Left ventricle myocardium superior (tissue), 1 donor: Measurements from ENCODE around the gene DES. TPM values are rescaled to one million over a fixed set of nuclear protein-coding genes. Genes with fewer than 3 reads are reported as not detected.
A peak's percentile ranks its signal among the peaks of the same experiment; 100 is the strongest.

Source experiments
- ATAC-seq: fragments of 200-7000 bp; cut with Tn5 transposase; one replicate; pipeline ENCODE4 v1.9.1; 2020; ENCODE audit warnings: mild to moderate bottlenecking, moderate library complexity
- DNase-seq: peaks from one replicate; pipeline ENCODE4 v3.0.0-alpha.2; 2020
- intact Hi-C: fragments of 100-400 bp; cut with micrococcal nuclease; formaldehyde crosslinking; loops from one replicate; pipeline ENCODE4 v1.11.0; 2022
- total RNA-seq: library from RNA; stranded (reverse); fragmentation: NEBNext Ultra II Directional; extraction: Animal tissue kit (Norgen Biotek cat#: 25700); gene quantifications from one replicate; pipeline ENCODE4 v1.2.1, GENCODE V29; 2021
- donor health status: DM: no; HTN: yes; CAD: no; lungs with severe emphysema.

Gene DES
- total RNA-seq, 1 donor from 2014 or later: 14,457 TPM

DNA sequence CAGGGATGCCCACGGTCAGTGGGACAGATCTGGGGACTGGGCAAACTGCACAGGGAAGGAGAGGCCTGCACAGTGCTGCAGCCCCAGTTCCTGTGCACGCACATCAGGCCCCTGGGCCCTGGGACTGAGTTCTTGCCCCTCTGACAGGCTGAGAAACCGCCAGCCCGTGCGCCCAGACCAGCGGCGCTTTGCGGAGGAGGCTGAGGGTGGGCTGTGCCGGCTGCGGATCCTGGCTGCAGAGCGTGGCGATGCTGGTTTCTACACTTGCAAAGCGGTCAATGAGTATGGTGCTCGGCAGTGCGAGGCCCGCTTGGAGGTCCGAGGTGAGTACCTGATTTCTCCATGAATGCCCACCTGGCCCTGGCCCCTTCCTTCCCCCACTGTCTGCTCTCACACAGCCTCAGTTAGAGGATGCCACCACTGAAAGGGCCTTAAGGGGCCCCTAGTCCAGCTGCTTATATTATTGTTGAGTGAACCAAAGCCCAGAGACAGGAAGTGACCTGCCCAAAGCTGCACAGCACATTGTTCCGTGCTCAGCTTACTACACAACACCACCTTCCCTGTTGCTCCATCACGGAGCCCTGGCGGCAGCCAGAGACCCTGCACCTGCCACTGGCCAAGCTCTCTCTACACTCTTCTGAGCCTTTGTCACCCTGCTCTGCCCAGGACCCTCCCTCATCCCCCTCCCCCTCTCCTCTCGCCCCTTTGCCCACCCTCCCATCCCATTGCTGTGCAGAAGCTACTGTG, 46.3 kb downstream of the DES start:
- peak; percentile 22 for DNase-seq
- intact Hi-C loops: loop anchor here (10.0 kb wide), 1 partner anchor 70 kb away; no protein-coding TSS in a partner anchor
- ATAC-seq: no peak

DNA sequence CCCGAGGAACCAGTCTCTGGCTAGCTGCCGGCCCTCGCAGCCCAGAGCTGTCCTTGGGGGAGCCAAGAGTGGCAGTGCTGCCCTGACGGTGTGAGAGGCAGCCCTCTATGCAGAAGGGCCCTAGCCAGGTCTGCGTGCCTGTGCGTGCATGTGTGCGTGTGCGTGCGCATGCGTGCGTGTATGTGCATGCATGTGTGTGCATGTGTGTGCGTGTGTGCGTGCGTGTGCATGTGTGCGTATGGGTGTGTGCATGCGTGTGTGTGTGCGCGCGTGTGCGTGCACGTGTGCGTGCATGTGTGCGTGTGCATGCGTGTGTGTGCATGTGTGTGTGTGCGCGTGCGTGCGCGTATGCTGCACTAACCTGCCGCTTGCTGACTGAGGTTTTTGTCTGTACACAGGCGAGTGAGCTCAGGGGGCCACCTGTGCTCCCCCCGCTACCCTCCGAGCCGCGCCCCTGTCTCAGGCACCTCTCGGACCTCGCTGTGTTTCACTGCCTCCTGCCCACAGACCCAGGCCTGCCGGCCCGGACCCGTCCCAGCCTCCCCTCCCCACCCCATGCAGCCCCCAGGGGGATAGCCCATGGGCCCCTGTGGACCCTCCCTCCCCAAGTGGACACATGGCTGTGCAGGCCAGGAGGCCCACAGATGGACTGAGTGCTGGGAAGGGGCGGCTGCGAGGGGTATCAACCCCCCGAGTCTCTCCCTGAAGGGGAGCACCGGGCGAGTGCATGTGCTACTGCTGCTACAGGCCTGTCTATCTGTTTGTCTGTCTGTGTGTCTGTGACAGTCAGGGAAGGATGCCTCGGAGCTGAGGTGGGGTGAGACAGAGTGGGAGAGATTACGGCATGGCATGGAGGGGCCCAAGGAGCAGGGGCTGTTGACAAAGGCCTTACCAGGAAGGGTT, 47.7 kb downstream of the DES start:
- DNase-seq (peak; percentile 32), ATAC-seq (no peak)
- intact Hi-C loops: loop anchor here (10.0 kb wide), 1 partner anchor 69 kb away; no protein-coding TSS in a partner anchor

DNA sequence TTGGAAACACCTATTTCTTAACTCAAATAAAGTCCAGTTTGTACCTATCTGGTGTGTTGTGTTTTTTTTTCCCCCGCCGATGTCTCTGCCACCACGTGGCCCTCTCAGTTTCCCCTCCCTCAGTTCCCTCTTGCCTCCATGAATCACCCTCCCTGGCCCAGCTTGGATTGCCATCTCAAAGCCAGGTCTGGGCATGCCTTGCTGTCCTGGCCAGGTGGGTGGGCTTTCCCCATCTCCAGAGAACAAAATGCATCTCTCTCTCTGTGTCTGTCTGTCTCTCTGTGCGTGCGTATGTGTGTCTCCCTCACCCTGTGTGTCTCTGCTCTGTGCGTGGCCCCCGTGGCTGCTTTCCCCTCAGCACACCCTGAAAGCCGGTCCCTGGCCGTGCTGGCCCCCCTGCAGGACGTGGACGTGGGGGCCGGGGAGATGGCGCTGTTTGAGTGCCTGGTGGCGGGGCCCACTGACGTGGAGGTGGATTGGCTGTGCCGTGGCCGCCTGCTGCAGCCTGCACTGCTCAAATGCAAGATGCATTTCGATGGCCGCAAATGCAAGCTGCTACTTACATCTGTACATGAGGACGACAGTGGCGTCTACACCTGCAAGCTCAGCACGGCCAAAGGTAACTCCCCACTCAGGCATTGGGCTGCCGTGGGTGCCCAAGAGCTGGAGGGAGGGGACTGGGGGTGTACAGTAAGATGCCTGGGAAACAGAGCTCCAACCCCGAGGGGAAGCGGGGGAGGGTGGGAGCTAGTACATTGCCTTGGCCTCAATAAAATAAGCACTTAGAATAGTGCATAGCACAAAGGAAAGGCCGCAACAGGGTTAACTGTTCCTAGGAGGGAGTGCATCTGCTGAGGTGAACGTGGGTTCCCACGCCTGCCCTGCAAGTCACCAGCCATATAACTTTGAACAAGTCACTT, 48.9 kb downstream of the DES start:
- intact Hi-C loops: loop anchor here (10.0 kb wide), 1 partner anchor 68 kb away; no protein-coding TSS in a partner anchor
- ATAC-seq (no peak), DNase-seq (peak; percentile 23)

DNA sequence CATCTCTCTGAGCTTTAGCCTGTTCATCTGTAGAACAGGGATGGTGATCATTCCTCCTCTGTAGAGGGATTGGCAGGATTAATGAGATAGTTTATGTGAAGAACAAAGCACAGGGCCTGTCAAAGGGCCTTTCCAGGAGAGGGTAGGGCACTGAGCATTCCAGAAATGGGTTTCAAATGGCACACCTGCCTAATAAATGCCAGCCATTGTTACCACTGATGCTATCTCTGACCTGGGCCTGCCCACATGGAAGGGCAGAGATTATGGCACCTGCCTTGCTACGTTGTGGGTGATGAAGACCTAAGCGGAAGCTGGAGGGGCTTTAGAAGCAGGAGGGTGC, 49.5 kb downstream of the DES start:
- DNase-seq (no peak), ATAC-seq (no peak)
- intact Hi-C loops: loop anchor here (10.0 kb wide), 1 partner anchor 67 kb away; no protein-coding TSS in a partner anchor

DNA sequence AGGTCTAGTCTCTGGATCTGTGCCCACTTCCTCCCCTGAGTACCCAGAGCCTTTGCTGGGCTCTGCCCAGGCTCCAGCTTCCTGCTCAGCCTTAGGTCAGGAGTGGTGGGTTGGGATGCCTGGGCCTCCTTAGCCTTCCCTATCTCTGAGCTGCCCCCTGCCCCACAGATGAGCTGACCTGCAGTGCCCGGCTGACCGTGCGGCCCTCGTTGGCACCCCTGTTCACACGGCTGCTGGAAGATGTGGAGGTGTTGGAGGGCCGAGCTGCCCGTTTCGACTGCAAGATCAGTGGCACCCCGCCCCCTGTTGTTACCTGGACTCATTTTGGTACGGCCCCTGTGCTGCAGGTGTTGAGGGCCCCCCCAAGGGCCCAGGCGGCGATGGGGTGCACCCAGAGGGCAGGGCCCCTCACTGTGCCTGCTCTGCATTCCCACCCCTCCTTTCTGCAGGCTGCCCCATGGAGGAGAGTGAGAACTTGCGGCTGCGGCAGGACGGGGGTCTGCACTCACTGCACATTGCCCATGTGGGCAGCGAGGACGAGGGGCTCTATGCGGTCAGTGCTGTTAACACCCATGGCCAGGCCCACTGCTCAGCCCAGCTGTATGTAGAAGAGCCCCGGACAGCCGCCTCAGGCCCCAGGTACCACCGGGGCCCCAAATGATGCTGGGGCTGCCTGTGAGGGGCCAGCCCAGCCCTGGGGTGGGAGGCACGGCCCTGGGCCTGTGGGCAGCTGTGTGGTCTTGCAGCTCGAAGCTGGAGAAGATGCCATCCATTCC, 50.4 kb downstream of the DES start:
- intact Hi-C loops: loop anchor here (10.0 kb wide), 1 partner anchor 66 kb away; no protein-coding TSS in a partner anchor
- DNase-seq: no peak
- no peak for ATAC-seq

DNA sequence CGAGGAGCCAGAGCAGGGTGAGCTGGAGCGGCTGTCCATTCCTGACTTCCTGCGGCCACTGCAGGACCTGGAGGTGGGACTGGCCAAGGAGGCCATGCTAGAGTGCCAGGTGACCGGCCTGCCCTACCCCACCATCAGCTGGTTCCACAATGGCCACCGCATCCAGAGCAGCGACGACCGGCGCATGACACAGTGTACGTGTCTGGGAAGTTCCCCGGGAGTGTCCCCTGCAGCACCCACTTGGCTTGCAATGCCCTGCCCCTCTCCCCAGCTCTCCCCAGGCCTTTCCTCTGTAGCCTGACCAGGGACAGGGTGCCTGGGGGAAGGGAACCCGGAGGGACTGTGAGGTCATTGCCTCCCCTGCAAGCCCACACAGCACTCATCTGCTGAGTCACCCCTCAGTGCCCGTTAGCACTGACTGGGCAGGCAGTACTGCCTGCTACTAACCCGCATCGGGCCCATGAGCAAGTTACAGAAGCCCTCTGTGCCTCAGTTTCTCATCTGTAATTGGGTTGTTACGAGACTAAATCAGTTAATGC, 51.1 kb downstream of the DES start:
- ATAC-seq (peak; percentile 56), DNase-seq (no peak)
- intact Hi-C loops: loop anchor here (10.0 kb wide), 1 partner anchor 66 kb away; no protein-coding TSS in a partner anchor

DNA sequence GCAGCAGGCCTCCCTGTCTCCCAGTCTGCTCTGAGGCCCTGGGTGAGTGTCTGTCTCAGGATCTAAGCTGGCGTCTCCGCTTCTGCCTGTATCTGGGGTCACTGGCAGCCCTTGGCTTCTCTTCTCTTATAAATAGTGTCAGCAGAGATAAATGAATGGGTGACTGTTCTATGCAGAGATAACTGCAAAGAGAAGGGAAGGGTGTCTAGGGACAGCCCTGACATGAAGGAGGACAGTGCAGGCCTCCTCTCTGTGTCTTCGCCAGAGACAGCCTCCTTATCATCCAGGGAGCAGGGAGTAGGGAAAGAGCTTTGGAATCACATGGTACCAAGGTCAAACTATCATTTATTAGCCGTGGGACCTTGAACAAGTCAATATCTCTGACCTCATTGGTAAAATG, 52.3 kb downstream of the DES start:
- intact Hi-C loops: no loop called here
- peak; percentile 62 for ATAC-seq
- no peak for DNase-seq

DNA sequence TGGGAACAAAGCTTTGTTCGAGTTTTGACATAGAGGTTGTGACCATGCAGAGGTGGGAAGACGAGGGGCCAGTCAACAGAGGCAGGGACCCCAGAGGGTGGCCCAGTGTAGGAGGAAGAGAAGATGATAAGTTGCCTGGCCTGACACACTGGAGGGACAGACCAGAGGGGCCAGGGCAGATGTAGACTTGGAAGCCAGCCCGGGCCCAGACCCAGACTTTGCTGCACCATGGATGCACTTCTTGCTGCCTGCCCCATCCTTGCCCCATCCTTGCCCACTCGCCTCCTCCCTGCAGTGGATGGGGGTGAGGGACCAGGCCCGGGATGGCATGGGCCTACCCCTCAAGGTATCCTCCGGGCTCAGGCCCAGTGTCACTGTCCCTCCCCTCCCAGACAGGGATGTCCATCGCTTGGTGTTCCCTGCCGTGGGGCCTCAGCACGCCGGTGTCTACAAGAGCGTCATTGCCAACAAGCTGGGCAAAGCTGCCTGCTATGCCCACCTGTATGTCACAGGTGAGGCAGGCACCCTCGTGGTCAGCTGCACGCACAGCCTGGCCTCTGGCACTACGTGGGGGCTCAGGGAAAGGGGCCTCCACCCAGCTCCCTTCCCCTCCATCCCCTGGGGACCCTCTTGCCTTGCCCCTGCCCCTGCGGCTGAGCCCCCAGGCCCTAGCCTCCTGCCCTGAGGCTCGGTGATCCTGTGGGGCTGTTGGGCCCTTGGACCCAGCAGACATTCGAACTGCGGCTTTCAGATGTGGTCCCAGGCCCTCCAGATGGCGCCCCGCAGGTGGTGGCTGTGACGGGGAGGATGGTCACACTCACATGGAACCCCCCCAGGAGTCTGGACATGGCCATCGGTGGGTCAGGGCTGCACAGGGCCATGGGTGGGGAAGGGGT, 53.5 kb downstream of the DES start:
- DNase-seq (no peak), ATAC-seq (no peak)
- intact Hi-C loops: no loop called here

DNA sequence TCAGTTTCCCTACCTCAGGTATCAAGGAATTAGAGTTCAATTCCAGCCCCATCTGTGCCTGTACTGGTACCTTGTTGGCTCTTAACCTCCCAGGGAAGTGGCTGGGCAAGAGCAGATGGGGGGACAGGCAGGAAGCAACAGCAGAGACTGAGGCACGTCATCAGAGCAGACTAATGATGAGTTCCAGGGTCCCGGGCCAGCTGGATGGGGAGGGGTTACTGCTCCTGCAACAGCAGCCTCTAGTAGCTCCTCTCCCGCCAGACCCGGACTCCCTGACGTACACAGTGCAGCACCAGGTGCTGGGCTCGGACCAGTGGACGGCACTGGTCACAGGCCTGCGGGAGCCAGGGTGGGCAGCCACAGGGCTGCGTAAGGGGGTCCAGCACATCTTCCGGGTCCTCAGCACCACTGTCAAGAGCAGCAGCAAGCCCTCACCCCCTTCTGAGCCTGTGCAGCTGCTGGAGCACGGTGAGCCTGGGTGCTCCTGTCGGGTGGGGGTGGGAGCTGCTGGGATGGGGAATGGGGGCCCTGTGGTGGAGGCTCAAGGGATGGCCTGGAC, 54.5 kb downstream of the DES start:
- no peak for DNase-seq
- ATAC-seq: no peak
- intact Hi-C loops: no loop called here

DNA sequence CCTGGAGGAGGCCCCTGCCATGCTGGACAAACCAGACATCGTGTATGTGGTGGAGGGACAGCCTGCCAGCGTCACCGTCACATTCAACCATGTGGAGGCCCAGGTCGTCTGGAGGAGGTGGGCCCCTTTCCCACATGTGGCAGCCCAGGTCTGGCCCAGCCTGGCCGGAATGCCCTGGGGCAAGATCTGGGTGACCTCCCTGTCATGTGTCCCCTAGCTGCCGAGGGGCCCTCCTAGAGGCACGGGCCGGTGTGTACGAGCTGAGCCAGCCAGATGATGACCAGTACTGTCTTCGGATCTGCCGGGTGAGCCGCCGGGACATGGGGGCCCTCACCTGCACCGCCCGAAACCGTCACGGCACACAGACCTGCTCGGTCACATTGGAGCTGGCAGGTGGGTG, 55.3 kb downstream of the DES start:
- DNase-seq (no peak), ATAC-seq (no peak)
- intact Hi-C loops: no loop called here

DNA sequence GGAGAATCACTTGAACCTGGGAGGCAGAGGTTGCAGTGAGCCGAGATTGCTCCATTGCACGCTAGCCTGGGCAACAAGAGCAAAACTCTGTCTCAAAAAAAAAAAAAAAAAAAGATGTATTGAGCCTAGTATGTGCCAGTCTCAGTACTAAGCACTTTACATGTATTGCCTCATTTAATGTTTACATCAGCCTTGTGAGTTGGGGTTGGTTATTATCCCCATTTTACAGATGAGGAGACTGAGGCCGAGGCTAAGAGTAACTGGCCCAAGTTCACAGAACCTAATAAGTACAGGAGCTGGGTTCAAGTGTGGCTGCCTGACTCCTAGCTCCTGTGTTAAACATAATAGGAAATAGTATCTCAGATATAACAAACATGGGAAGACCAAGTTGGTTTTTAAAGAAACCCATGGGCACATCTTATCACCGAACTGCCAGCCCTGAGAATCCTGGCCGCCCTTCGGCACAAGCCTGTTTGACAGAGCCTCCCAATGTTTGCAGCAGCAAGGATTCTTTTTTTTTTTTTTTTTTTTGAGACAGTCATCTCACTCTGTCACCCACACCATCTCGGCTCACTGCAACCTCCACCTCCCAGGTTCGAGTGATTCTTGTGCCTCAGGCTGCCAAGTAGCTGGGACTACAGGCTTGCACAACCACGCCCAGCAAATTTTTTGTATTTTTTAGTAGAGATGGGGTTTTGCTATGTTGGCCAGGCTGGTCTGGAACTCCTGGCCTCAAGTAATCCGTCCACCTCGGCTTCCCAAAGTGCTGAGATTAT, 56.3 kb downstream of the DES start:
- intact Hi-C loops: no loop called here
- ATAC-seq (no peak), DNase-seq (no peak)

DNA sequence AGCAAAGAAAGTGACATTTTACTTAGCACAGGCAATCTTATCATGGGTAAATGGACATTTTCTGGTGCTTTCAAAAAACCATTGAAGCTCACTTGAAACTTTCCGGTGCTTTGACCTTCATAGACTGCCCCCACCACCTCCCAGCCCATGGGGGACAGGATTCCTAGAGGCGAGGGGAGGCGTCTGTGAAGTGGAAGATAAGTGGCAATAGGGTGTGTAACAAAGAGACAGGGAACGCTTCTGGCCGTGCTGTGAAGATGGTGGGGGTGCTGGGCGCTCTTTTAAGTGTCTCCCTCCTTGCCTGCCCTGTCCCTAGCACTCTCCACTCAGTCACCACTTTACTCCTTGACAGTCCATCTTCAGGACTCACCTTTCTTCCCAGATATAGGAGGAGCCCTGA, 57.1 kb downstream of the DES start:
- intact Hi-C loops: no loop called here
- DNase-seq: no peak
- ATAC-seq: peak; percentile 42

DNA sequence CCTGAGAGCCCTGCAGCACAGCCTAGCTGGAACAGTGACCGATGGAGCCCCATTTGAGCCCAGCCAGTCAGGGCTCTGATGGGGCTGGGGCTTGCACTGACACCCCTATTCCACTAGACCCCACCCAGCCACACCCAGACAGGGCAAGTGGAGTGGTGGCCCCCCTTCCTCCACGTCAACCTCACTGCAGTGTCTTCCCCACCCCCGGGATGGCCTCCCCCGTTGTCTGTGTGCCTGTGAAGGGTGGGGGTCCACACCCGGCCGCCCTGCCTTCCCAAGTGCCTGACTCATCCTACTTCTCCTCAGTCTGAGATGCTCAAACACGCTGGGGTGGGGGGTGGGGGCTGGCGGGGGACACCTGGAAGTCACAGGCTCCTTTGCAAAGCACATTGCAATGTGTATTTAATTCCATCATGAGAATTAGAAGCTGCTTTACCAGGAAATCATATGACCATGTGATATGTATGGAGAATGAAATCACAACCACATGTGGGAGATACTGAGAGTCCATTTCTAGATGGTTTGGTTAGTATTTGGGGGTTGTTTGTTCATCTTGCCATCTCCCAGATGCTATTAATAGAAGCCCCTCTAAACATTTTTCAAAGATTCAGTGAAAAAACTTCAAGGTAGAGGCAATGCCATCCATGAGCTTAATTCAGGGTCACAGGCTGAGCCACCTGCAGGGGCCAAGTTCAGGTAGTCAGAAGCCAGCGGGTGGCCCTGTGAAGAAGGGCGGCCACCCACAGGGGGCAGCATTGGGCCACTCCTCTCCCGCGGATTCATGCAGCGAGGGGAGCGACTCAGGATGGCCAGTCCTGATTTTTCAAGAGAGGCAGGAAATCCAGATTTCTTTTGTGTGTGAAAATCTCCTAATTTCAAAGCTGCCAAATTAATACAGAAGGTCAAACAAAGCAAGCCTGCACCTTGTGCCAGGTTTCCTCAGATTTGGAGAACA, 57.8 kb downstream of the DES start:
- peak; percentile 68 for ATAC-seq
- intact Hi-C loops: no loop called here

More for the DNA sequence above, 57.8 kb downstream of the DES start:
- DNase-seq: peak; percentile 82
